HepG2 (cell line): Measurements from ENCODE around the gene LSM14B. TPM values are rescaled to one million over a fixed set of nuclear protein-coding genes. Genes with fewer than 3 reads are reported as not detected.

Experiments
- ARHGAP35 ChIP-seq: sonication (generic); formaldehyde crosslinking; IDR thresholded peaks from 2 replicates; pipeline ENCODE4 v1.9.0; 2022; ENCODE audit warnings: mild to moderate bottlenecking, inconsistent platforms, moderate library complexity, missing genetic modification reagents, borderline replicate concordance
- ARNT2 ChIP-seq: sonication (generic); formaldehyde crosslinking; IDR thresholded peaks from 2 replicates; pipeline ENCODE4 v1.8.0; 2022; ENCODE audit warnings: mild to moderate bottlenecking, low read depth, missing genetic modification reagents, moderate library complexity
- BATF2 ChIP-seq: sonication (generic); formaldehyde crosslinking; IDR thresholded peaks from 2 replicates; pipeline ENCODE4 v1.8.0; 2022; ENCODE audit warnings: mild to moderate bottlenecking, missing genetic modification reagents, moderate library complexity
- CENPT ChIP-seq: sonication (generic); formaldehyde crosslinking; IDR thresholded peaks from 2 replicates; pipeline ENCODE4 v1.8.0; 2022; ENCODE audit warnings: low read depth, mild to moderate bottlenecking, moderate library complexity, missing genetic modification reagents
- NFE2 ChIP-seq: sonication (generic); formaldehyde crosslinking; IDR thresholded peaks from 2 replicates; pipeline ENCODE4 v1.4.0; 2020; ENCODE audit warnings: missing genetic modification reagents
- SALL2 ChIP-seq: sonication (generic); formaldehyde crosslinking; IDR thresholded peaks from 2 replicates; pipeline ENCODE4 v1.8.1; 2023; ENCODE audit warnings: mild to moderate bottlenecking, missing genetic modification reagents, inconsistent platforms
- SUZ12 ChIP-seq: fragments of 150-350 bp; IDR thresholded peaks from 2 replicates; pipeline ENCODE4 v1.6.1; 2014; ENCODE audit warnings: low read depth, low read length
- TEAD3 ChIP-seq: optimal IDR thresholded peaks from 2 replicates; pipeline ENCODE3; 2016; ENCODE audit warnings: borderline replicate concordance
- ZBTB1 ChIP-seq: sonication (generic); formaldehyde crosslinking; IDR thresholded peaks from 2 replicates; pipeline ENCODE4 v1.4.0; 2020; ENCODE audit warnings: missing genetic modification reagents, borderline replicate concordance
- ZBTB37 ChIP-seq: sonication (generic); formaldehyde crosslinking; IDR thresholded peaks from 2 replicates; pipeline ENCODE4 v1.4.0; 2020; ENCODE audit warnings: mild to moderate bottlenecking, missing genetic modification reagents
- ZNF138 ChIP-seq: sonication (generic); formaldehyde crosslinking; IDR thresholded peaks from 2 replicates; pipeline ENCODE4 v1.5.0; 2020; ENCODE audit warnings: mild to moderate bottlenecking, low read depth, missing genetic modification reagents
- ZNF720 ChIP-seq: sonication (generic); formaldehyde crosslinking; IDR thresholded peaks from 2 replicates; pipeline ENCODE4 v1.4.0; 2020; ENCODE audit warnings: missing genetic modification reagents
- ZSCAN5A ChIP-seq: sonication (generic); formaldehyde crosslinking; IDR thresholded peaks from 2 replicates; pipeline ENCODE4 v1.8.0; 2022; ENCODE audit warnings: mild to moderate bottlenecking, missing genetic modification reagents, borderline replicate concordance
- polyA plus RNA-seq, 8 experiments: library from polyadenylated mRNA; depleted of rRNA in 3 of 8; stranded (reverse) in 7 of 8; unstranded in 1 of 8; fragments of >200 nt; fragmentation: Illumina TruSeq in 4 of 8; extraction: Trizol in 4 of 8; gene quantifications; 2 replicates each; pipeline versions ENCODE4 v1.2.1 to v1.2.3, GENCODE V29; 2011 to 2016; ENCODE audit warnings: low read depth in 4 of 8, missing spikeins in 1 of 8, mixed read lengths in 1 of 8; ENCODE audit not compliant: insufficient read depth in 1 of 8
- total RNA-seq, 5 experiments: library from RNA; depleted of rRNA; stranded (reverse); fragments of >200 nt; fragmentation: Illumina TruSeq; extraction: Trizol; gene quantifications; 2 replicates each; pipeline ENCODE4 v1.2.3, GENCODE V29; 2016; ENCODE audit warnings: low read depth in 1 of 5
- TF ChIP-seq, protein P1 (sequence below): sonication (generic); formaldehyde crosslinking; IDR thresholded peaks from 2 replicates; pipeline ENCODE4 v1.4.0; 2020; ENCODE audit warnings: mild to moderate bottlenecking, missing genetic modification reagents, borderline replicate concordance
- TF ChIP-seq, protein P2 (sequence below): sonication (generic); formaldehyde crosslinking; conservative IDR thresholded peaks from 2 replicates; pipeline ENCODE4 v1.4.0; 2020; ENCODE audit warnings: missing genetic modification reagents
- TF ChIP-seq, protein P3 (sequence below): sonication (generic); formaldehyde crosslinking; IDR thresholded peaks from 2 replicates; pipeline ENCODE4 v1.8.1; 2023; ENCODE audit warnings: mild to moderate bottlenecking, missing genetic modification reagents, borderline replicate concordance

LSM14B gene
- total and polyA plus RNA-seq, 2 of the 13 experiments (the other 11 are each of a cell fraction or from before 2014, with no cell fraction given), result 43.3 to 79.2 TPM

GRCh38 chr20:62141397-62142251, 19.3 kb downstream of the LSM14B start (continued):
- TF ChIP-seq, protein P1, sequence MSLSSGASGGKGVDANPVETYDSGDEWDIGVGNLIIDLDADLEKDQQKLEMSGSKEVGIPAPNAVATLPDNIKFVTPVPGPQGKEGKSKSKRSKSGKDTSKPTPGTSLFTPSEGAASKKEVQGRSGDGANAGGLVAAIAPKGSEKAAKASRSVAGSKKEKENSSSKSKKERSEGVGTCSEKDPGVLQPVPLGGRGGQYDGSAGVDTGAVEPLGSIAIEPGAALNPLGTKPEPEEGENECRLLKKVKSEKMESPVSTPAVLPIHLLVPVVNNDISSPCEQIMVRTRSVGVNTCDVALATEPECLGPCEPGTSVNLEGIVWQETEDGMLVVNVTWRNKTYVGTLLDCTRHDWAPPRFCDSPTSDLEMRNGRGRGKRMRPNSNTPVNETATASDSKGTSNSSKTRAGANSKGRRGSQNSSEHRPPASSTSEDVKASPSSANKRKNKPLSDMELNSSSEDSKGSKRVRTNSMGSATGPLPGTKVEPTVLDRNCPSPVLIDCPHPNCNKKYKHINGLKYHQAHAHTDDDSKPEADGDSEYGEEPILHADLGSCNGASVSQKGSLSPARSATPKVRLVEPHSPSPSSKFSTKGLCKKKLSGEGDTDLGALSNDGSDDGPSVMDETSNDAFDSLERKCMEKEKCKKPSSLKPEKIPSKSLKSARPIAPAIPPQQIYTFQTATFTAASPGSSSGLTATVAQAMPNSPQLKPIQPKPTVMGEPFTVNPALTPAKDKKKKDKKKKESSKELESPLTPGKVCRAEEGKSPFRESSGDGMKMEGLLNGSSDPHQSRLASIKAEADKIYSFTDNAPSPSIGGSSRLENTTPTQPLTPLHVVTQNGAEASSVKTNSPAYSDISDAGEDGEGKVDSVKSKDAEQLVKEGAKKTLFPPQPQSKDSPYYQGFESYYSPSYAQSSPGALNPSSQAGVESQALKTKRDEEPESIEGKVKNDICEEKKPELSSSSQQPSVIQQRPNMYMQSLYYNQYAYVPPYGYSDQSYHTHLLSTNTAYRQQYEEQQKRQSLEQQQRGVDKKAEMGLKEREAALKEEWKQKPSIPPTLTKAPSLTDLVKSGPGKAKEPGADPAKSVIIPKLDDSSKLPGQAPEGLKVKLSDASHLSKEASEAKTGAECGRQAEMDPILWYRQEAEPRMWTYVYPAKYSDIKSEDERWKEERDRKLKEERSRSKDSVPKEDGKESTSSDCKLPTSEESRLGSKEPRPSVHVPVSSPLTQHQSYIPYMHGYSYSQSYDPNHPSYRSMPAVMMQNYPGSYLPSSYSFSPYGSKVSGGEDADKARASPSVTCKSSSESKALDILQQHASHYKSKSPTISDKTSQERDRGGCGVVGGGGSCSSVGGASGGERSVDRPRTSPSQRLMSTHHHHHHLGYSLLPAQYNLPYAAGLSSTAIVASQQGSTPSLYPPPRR (CRISPR knock-in tag), result no peak
- TF ChIP-seq ZNF138 (CRISPR knock-in tag), result peak; percentile 78; the same call in 1 of the 2 replicates
- TF ChIP-seq ARNT2, result no peak
- no peak for TF ChIP-seq BATF2 (CRISPR knock-in tag)
- TF ChIP-seq, protein P2, sequence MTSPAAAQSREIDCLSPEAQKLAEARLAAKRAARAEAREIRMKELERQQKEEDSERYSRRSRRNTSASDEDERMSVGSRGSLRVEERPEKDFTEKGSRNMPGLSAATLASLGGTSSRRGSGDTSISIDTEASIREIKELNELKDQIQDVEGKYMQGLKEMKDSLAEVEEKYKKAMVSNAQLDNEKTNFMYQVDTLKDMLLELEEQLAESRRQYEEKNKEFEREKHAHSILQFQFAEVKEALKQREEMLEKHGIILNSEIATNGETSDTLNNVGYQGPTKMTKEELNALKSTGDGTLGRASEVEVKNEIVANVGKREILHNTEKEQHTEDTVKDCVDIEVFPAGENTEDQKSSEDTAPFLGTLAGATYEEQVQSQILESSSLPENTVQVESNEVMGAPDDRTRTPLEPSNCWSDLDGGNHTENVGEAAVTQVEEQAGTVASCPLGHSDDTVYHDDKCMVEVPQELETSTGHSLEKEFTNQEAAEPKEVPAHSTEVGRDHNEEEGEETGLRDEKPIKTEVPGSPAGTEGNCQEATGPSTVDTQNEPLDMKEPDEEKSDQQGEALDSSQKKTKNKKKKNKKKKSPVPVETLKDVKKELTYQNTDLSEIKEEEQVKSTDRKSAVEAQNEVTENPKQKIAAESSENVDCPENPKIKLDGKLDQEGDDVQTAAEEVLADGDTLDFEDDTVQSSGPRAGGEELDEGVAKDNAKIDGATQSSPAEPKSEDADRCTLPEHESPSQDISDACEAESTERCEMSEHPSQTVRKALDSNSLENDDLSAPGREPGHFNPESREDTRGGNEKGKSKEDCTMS (CRISPR knock-in tag), result no peak
- no peak for TF ChIP-seq ZBTB37 (CRISPR knock-in tag)
- 0 out of 2 replicates have a peak, but pooled peaks have one; percentile 45 for TF ChIP-seq SALL2 (CRISPR knock-in tag)
- 0 out of 2 replicates have a peak, but pooled peaks have one; percentile 46 for TF ChIP-seq ARHGAP35
- no peak for TF ChIP-seq CENPT (CRISPR knock-in tag)
- TF ChIP-seq NFE2 (CRISPR knock-in tag), result no peak
- TF ChIP-seq SUZ12, result no peak
- TF ChIP-seq ZNF720 (CRISPR knock-in tag), result no peak; the same call in 1 of the 2 replicates
- TF ChIP-seq ZSCAN5A (CRISPR knock-in tag), result no peak
- peak; percentile 30 for TF ChIP-seq TEAD3
- TF ChIP-seq, protein P3, sequence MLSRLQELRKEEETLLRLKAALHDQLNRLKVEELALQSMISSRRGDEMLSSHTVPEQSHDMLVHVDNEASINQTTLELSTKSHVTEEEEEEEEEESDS (CRISPR knock-in tag), result no peak
- TF ChIP-seq ZBTB1 (CRISPR knock-in tag), result no peak
